EH (cell line): ENCODE measurements around the gene PNCK.

Experiments
- DNase-seq: peaks from one replicate; pipeline ENCODE4 v3.0.0-alpha.2; 2015; ENCODE audit warnings: low read depth

The PNCK gene

DNA sequence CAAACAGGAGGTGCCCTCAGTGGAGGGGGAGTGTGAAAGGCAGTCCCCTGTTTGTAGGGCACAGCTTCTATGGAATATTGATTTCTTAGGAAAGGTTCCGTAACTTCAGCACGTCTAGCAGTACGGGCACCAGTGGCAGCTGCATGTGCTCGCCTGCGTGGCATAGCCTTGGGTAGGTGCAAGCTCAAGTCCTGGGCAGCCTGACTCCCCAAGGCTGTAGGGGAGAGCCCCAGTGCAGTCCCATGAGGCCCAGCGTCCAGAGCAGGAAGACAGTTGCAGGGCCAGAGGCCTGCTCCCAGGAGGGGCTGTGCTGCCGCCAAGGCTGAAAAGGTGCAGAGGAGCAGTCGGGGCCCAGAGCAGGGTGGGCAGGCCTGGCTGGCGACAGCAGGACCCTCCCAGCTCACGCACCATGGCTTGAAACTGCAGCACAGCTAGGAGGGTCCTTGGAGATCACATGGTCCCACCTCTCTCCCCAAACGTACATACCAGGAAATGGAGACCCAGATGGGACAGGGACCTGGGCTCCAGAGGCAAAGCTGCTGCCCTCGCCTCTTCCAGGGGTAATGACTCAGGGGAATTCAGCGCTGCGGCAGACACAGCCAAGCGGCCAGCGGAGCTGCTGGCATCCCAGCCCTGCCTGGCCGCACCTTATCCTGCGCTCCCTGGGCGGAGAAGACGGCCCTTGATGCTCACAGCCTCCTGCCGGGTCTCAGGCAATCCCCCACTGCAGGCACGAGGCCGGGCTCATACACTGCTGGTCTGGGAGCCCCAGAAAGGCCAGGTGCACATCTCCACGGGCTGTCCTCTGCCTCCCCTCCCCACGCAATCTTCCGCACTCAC lies 32.7 kb downstream of the PNCK start:
- DNase-seq: no peak

DNA sequence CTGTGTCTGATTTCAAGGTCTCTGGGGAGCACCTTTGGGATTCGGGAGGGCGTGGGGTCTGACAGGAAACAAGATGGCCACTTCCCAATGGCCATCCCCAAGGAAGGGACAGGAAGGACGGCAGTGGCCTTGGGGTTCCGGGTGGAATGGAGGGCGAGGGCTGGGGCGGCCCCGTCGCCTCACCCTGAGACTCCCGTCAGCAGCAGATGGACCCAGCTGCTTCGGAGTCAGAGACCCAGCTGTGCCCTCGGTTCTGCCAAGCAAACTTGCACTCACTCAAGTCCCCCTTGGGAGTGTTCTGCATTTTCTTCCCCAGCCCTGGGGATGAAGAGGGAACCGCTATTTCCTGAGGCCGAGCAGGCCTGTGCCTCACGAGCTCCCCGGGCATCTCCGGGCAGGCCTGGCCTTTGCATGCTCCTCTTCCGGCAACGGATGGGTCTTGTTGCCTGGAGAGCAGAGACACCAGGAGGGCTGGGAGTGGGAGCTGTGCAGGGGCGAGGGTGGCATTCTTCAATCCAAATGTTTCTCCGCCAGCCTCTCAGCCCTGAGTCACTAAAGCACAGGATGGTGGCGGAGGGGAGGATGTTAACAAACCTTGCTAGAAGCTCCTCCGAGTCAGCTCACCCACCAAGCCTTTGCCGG lies 33.4 kb downstream of the PNCK start:
- no peak for DNase-seq

DNA sequence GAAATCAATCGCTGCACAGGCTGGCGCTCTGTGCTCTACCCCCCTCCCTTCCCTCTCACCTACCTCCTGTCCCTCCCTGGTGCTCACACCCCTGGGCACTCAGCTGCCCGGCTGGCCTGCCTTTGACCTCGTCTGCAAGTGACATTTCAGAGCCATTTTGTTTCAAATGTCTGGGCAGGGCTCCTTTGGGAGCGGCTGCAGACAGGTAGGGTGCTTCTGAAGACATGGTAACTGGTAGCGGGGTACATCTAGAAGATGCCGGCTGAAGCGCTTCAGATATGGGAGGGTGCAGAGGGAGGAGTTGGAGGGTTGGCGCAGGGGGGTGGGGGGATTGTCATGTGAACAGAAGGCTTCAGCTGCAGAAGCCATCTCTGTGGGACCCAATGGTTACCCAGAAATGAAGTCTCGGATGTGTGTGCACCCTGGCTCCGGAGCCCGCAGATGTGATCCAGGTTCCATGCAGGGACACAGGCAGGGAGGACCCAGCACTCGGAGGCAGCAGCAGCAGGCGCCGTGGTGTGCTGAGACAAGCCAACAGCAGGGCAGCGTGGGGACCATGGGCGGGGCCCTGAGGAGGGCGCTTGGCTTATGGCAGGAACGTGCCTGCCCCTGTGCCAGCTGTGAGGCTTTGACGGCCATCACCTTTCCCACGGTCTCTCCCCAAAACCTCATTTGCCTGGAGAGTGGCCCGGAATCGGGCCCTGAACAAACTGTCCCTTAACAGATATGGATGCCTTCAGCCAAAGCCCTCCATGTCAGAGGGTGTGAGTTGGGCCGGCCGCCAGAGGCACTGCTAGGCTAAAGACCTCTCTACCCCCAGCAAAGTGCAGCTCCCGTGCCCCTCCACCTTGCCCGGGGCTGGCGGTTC lies 34.2 kb downstream of the PNCK start:
- DNase-seq: no peak

DNA sequence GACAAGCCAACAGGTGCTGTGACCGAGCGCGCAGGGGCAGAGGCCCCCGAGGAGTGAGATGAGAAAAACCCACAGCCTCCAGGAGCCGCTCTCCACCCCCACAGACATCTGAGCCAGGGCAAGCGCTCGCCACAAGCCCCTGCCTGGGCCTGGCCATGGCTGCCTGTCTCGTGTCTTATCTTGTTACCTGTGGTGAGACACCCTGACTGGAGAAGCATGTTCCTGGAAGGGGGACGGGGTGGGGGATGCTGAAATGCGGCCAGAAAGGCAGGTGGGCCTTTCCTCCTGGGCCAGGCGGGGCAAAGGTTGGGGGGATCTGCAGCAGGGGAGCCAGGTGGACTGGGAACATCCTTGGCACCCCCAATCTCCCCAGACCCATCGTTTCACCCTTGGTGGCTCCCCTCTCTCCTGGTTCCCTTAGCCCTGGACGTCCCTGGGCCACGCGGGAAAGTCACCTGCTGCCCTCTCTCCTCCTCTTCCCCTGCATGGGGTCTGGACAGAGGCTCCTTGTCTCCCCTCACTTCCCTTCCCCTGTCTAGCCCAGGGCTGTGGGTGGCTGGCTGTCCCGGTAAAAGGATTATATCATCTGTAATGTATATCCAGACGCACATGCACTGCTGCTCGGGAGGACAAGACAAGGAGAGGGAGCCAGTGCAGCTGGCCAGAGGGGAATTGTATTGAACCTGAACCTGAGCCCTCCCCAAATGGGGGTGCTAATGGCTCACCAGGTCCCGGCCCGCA lies 35.0 kb downstream of the PNCK start:
- DNase-seq: no peak

DNA sequence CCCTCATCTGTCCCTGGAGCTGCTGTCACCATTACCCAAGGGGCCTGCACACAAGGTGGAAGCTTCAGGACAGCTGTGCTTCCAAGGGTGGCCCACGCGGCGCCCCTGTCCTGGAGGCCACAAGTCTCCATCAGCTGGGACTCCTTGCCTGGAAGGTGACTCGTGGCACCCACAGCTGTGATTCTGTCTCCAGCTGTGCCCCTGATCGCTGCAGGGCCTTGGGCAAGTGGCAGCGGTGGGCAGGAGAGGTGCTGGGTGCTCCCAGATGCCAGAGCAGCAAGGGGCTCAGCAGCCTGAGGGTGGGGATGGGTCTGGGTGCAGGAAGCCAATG lies 35.6 kb downstream of the PNCK start:
- no peak for DNase-seq

DNA sequence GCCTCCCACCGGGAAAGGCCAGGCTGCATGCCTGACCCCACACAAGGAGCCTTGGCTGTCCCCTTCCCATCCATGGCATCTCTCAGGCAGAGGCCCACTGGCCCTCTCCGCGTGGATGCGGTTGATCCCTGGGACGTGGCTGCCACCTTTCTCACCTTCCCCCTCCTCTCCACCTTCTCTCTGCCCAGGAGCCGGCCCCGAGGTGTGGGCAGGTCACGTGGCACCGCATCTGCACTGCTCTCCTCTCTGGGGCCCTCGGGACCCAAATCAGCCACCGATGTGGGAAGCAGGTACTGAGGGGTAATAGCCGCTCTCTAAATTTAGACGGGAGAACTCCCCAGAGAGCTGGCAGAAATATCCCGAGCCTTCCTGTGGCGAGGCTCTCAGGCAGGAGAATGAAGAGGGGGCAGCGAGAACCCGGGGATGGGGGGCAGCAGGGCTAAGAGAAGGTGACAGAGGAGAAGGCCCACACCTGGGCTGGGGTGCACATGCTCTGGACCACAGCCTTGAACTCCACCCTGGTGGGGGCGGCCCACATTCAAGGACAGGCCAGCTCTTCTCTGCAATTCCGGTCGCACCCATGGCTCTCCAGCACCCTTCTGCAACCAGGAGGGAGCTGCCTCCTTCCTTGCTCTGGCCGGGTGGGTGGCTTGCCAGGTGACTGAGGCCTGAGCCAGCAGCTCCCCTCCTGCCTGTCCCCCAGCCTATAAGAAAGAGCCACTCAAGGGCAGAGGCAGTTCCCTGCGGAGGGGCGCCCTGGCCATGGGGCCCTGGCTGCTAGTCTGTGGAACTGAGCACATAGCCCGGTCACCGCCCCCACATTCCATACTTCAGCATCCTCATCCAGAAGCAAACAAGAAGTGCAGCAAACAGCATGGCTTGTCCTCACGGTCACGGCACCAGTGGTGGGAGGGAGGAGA lies 36.2 kb downstream of the PNCK start:
- DNase-seq: no peak

DNA sequence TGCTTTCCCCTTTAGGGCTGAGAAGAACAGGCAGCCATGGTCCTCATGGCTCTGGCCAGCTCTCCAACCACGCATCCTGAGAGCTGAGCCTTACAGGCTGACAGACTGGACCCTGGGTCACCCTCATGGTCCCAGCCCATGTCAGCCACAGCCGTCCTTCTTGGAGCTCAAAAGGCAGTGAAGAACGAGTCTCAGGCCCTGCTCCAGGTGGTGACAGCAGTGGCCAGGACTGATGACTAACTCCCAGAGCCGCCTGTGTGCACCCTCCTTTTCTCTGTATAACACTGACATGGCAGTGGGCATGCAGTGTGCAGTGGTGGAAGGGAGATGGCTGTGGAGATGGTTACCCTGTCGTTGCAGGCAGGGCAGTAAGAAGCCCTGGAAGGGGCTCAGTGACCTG lies 36.9 kb downstream of the PNCK start:
- no peak for DNase-seq

DNA sequence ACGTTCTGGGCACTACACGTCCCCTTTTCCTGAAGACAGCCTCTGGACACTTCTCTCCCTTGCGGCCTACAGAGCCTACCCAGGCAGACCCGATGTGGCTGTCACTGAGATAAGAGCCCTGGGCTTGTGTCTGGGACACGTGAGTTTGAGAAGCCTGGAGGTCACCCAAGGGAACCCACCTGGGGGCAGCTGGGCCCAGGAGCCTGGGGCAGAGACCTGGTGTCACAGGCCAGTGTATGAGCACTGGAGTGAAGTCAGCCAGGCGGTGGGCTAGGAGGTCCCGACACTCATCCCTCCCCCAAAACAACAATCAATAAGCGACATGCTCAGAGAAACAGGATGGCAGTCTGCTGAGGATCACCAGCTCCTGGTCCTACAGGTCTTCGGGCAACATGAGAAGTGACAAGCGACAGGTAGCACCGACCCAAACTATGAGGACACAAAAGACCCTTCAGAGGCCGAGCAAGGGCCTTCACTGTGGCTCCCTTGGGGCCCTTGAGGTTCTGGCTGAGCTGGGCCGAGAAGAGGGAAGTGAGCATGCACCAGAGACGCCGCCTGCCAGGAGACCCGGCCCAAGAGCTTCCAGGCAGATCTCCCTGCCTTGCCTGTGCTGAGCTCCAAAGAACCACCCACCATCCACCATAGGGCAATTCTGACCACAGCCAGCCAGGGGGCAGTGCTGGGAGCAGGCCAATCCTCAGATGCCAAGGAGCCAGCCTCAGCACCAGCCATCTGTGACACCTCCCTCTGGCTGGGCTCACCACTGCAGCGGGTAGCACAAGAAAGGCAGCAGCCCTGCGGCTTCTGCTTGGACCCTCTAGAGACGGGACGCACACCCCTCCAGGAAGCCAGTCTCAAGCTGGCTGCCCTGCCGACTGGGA lies 37.6 kb downstream of the PNCK start:
- DNase-seq: peak; percentile 39

DNA sequence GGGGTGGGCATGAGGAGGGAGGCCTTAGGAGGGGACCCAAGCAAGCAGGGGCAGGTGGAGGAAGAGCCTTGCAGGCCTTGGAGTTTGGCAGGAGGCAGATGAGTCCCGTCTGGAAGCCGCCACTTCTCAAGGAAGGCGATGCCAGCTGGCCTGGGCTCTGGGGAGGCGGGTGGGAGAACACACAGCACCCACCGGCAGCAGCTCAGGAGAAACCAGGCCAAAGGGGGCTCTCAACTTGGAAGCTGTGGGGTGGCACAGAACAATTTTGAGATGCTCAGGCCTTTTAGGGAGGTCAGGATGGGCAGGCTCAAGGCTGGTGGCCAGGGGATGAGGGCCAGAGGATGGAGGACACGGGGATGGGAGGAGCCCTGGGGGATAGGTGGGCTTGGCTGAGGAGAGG lies 38.2 kb downstream of the PNCK start:
- DNase-seq: no peak

DNA sequence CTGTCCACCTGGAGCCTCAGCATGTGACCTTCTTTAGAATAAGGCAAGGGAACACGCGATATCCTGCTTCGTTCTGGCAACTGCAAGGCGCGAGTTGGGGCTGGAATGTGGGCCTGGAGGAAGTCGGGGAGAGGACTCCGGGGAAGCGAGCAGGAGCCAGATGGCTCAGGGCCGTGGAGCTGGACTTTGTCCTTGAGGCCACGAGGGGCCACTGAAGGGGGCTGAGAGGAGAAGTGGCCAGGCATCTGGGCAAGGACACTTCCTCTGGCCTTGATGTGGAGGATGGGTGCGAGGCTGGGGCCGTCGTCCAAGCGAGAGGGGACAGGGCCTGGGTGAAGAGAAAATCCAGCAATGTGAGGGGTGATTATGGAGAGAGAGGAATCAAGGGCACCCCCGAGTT lies 38.8 kb downstream of the PNCK start:
- no peak for DNase-seq

DNA sequence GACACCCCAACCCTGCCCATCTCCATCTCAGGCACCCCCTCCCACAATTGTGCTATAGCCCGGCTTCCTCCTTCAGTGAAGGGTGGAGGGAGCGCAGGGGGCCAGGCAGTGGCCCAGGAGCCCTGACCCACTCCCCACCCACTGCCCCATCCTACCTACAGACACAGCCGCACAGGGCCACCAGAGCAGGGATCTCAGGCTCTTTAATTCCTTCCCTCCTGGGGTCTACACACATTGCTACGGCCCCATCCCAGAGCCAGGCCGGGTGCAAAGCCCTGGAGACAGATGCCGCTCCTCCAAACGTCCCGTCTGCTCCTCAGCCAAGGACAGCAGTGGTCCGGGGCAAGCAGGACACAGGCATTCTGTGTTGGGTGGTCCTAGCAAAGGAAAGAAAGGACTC lies 39.4 kb downstream of the PNCK start:
- DNase-seq: no peak

DNA sequence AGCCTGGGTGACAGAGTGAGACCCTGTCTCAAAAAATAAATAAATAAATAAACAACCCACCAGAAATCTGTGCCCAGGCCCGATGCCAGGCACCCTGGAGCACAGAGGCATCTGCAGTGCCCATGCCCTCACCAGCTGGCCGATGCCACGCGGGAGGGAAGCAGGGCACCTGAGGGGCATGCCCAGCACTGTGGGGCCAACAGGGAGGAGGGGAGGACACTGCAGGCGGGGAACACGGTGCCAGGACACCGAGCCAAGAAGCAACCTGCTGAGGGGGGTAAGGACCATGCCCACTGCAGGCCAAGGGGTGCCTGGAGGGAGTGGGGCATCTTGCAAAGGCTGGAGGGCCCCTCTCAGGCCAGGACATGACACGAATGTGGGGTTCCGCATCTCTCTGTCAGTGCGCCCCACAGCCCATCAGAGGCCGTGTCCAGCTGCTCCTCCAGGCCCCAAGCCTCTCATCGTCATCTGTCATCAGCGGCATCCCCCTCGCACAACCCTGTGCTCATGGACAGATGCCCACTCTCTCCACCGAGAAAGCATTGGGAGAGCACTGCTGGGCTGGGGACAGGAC lies 39.9 kb downstream of the PNCK start:
- no peak for DNase-seq

DNA sequence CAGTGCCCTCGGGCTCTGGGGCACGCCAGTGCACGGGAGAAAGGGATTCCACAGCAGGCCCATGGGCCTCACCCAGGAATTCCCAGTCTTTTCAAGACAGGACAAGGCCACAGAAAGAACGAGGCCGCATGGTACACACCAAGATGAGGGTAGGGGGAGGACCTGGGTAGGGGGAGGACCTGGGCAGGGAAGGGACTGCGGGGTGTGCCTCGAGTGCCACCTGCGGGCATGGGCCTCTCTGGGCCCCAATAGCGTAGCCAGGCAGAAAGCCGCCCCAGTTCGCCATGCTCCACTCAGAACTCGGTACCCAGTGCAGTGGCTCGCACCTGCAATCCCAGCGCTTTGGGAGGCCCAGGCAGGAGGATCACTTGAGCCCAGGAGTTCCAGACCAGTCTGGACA lies 40.6 kb downstream of the PNCK start:
- DNase-seq: no peak

DNA sequence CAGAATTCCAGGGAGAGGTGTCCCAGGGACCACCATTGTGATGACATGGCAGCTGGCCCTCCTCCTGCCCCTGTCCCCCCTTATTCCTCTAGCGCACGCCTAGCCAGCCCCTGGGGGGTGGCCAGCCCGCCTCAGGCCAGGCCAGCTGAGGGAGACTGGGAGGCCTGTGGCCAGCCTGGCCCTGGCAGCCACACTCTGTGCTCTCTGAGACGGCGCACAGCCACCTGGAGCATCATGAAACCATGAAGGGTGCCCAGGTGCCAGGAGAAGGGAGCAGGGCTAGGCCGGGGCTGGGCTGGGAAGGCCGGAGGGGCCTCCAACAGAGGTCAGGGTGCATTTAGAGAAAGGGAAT lies 41.0 kb downstream of the PNCK start:
- DNase-seq: no peak

DNA sequence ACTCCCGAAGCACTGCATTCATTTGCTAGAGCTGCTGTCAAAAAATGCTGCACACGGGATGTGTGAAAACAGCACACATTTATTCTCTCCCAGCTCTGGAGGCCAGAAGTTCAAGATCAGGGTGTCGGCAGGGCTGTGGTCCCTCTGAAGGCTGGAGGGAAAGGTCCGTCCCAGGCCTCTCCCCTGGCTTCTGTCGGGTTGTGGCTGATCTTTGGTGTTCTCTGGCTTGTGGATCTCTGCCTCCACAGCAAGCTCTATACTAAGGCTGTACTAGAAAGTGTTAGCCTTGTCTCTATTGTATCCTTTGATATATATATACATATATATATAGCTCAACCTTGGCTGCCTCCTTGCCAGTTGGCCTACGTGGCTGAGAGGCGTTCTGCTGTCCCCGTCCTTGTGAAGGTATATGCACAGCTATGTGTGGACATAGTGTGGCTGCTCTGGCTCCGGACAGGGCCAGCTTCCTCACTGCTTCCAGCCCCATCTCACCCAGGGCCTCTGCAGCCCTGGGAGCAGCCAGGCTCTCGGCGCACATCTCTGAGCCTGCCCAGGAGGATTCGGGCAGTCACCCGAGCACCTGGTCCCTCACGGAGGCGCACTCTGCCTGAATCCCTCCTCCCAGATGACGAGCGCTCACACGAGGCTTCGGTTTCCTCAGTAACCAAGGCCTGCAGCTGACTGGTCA lies 41.6 kb downstream of the PNCK start:
- DNase-seq: no peak

DNA sequence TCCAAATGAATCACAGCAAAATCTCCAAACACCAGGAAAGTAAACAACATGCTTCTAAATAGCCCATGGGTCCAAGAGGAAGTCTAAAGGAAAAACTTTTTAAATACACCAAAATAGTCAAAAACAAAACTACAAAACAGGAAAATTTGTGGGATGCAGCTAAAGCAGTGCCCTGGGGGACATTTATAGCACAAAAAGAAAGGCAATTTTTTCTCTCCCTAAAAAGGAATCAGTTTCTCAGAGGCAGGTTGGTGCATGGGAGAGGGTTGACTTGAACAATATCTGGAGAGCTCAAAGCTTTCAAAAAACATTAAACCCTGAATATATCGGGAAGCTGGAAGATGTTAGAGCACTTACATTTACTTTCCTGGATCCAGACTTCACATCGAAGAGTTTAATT lies 42.3 kb downstream of the PNCK start:
- DNase-seq: no peak

DNA sequence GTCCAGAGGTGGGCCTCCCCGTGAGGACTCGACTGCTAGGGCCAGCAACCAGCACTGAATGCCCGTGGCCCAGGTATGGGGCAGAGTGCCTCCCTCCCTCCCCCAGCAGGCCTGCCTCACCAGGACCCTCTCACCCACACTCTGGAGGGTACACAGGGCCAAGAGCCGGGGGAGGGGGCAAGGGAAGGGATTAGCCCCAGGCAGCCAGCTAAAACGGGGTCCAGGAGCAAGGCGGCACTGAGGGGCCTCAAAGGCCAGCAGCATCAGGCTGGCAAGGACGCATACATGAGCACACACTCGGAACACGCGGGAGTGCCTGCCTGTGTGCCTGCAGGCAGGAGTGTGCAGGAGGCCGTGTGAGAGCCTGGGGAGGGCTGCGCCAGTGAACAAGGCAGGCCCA lies 44.9 kb downstream of the PNCK start:
- DNase-seq: no peak

DNA sequence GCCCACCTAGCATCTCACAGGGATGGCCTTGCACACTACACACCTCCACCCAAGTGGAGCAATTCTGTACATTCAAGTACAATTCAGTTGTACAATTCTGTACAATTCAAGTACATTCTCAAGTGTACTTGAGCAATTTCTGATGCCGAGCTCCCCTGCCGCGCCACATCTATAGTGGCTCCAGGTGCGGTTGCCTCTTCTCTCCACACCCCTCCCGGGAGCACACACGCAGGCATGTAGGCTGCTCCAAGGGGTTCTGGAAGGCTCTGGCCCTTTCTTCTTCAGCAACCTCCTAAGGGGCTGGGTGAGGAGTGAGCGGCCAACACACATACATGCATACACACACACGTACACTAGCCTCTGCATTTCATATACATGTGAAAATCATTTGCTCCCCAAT lies 45.5 kb downstream of the PNCK start:
- DNase-seq: no peak

DNA sequence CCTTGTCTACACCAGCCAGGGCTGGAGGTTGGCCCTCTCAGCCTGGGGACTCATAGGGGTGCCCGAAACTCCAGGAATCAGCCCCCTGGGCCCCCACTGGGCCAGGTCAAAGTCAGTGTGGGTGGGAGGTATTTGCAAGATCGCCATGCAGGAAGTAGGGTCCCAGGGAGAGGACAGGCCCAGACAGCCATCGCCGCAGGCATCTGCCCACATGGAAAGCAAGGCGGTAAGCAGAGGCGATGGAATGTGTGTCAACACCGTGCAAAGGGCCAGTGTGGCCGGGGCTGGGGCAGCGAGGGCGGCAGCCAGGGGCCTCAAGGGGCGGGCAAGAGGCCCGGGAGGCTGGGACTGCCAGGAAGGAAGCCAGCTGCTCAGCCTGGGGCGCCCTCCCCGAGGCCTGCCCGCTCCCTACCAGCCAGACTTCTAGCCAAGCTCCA lies 45.9 kb downstream of the PNCK start:
- no peak for DNase-seq
